Endothelial cell of umbilical vein (primary cell): Measurements from ENCODE around the gene SNU13. TPM values are rescaled to one million over a fixed set of nuclear protein-coding genes. Genes with fewer than 3 reads are reported as not detected.

Experiments
- BruUV-seq: library from RNA; stranded (reverse); fragments of 400-500 nt; replicated peaks from 2 replicates; lab custom pipeline; 2021; lab: Mats Ljungman, UMichigan
- CTCF ChIA-PET: fragments of 300-600, 350-600 bp; sonication (Branson Sonifier 250); formaldehyde crosslinking; loops from one replicate; lab custom pipeline; 2021; ENCODE audit warnings: antibody characterized with exemption, inconsistent platforms; lab: Charles Lee
- POLR2A ChIA-PET: fragments of 300-600, 350-600 bp; sonication (Branson Sonifier 250); formaldehyde crosslinking; loops from one replicate; lab custom pipeline; 2021; ENCODE audit warnings: antibody characterized with exemption, inconsistent platforms; lab: Charles Lee
- DNase-seq: peaks from one replicate; pipeline ENCODE4 v3.0.0-alpha.2; 2011; ENCODE audit warnings: low read depth, low spot score
- FAIRE-seq: peaks from 2 replicates; lab custom pipeline; 2011; peaks lifted over from hg19 to GRCh38; lab: Jason Lieb, UNC
- H2AFZ ChIP-seq: 2 replicates; pipeline ENCODE4 v1.6.0; 2012; ENCODE audit warnings: low read depth, low read length, control low read depth, inconsistent platforms
- H3K27ac ChIP-seq: 2 replicates; pipeline ENCODE4 v1.5.1; 2011; ENCODE audit warnings: low read depth, mild to moderate bottlenecking, control low read depth, low read length, moderate library complexity; ENCODE audit not compliant: insufficient read depth
- H3K27me3 ChIP-seq, 2 experiments: 2 replicates each; pipeline versions ENCODE4 v1.6.0 to v1.6.1; 2011; ENCODE audit warnings: low read length in 2 of 2, mixed read lengths in 1 of 2; ENCODE audit not compliant: control insufficient read depth in 2 of 2, insufficient read depth in 2 of 2
- H3K36me3 ChIP-seq, 2 experiments: 2 replicates in 1 of 2; 3 replicates in 1 of 2; pipeline ENCODE4 v1.5.1; 2011; ENCODE audit warnings: low read length in 2 of 2, mild to moderate bottlenecking in 1 of 2, moderate library complexity in 1 of 2; ENCODE audit not compliant: control insufficient read depth in 2 of 2, insufficient read depth in 2 of 2; ENCODE audit errors: extremely low read depth in 1 of 2
- H3K4me1 ChIP-seq: 3 replicates; pipeline ENCODE4 v1.5.1; 2011; ENCODE audit warnings: mild to moderate bottlenecking, low read length; ENCODE audit not compliant: control insufficient read depth, insufficient read depth; ENCODE audit errors: extremely low read depth
- H3K4me2 ChIP-seq: 2 replicates; pipeline ENCODE4 v1.6.1; 2011; ENCODE audit warnings: low read length, control low read depth, mixed read lengths; ENCODE audit not compliant: insufficient read depth
- H3K4me3 ChIP-seq, 3 experiments: fragments of 200-600 bp in 1 of 3; sonication (generic), shearing (Covaris generic) in 1 of 3; replicated peaks in 1 of 3; 2 replicates each; pipeline ENCODE4 v1.5.1; 2011 to 2016; ENCODE audit warnings: control low read depth in 3 of 3, low read length in 3 of 3, mild to moderate bottlenecking in 2 of 3, inconsistent platforms in 1 of 3, low read depth in 1 of 3, moderate library complexity in 1 of 3; ENCODE audit not compliant: insufficient read depth in 1 of 3
- H3K79me2 ChIP-seq: 2 replicates; pipeline ENCODE4 v1.6.0; 2012; ENCODE audit warnings: low read length, inconsistent platforms; ENCODE audit not compliant: control insufficient read depth, insufficient read depth
- H3K9ac ChIP-seq: replicated peaks from 2 replicates; pipeline ENCODE3; 2011; ENCODE audit warnings: low read length, control low read depth; ENCODE audit not compliant: insufficient read depth; ENCODE audit errors: extremely low read depth
- H3K9me1 ChIP-seq: replicated peaks from 3 replicates; pipeline ENCODE4 v1.6.0; 2011; ENCODE audit warnings: mild to moderate bottlenecking, low read length; ENCODE audit not compliant: control insufficient read depth, insufficient read depth; ENCODE audit errors: extremely low read depth
- H3K9me3 ChIP-seq: replicated peaks from 2 replicates; pipeline ENCODE4 v1.5.1; 2012; ENCODE audit warnings: low read length, inconsistent platforms; ENCODE audit not compliant: control insufficient read depth, insufficient read depth
- H4K20me1 ChIP-seq: replicated peaks from 2 replicates; pipeline ENCODE3; 2011; ENCODE audit warnings: mild to moderate bottlenecking, low read length; ENCODE audit not compliant: control insufficient read depth, insufficient read depth; ENCODE audit errors: extremely low read depth
- CTCF ChIP-seq, 2 donors: IDR thresholded peaks; 1 replicate in 1 of 2; 2 replicates in 1 of 2; pipeline ENCODE4 v1.5.1; 2011; ENCODE audit warnings: low read length in 2 of 2, mild to moderate bottlenecking in 2 of 2, moderate library complexity in 2 of 2, control low read depth in 1 of 2, inconsistent platforms in 1 of 2, low read depth in 1 of 2; ENCODE audit not compliant: insufficient read depth in 1 of 2; ENCODE audit errors: extremely low read depth in 1 of 2
- EZH2 ChIP-seq: IDR thresholded peaks from 2 replicates; pipeline ENCODE4 v1.6.1; 2012; ENCODE audit warnings: borderline replicate concordance, low read depth, mild to moderate bottlenecking, moderate library complexity, low read length, inconsistent platforms; ENCODE audit not compliant: severe bottlenecking
- FOS ChIP-seq: IDR thresholded peaks from 2 replicates; pipeline ENCODE4 v1.6.1; 2011; ENCODE audit warnings: mild to moderate bottlenecking, low read length, moderate library complexity, borderline replicate concordance; ENCODE audit not compliant: insufficient read depth
- GATA2 ChIP-seq: IDR thresholded peaks from 2 replicates; pipeline ENCODE4 v1.7.0; 2011; ENCODE audit warnings: low read depth, mild to moderate bottlenecking, moderate library complexity, mixed read lengths, low read length; ENCODE audit not compliant: insufficient read length, insufficient read depth
- JUN ChIP-seq: IDR thresholded peaks from 2 replicates; pipeline ENCODE4 v1.6.1; 2011; ENCODE audit warnings: borderline replicate concordance, low read depth; ENCODE audit not compliant: insufficient read length, insufficient read depth
- MAX ChIP-seq: IDR thresholded peaks from 2 replicates; pipeline ENCODE4 v1.6.1; 2011; ENCODE audit not compliant: insufficient read depth, insufficient read length
- MYC ChIP-seq: IDR thresholded peaks from one replicate; pipeline ENCODE4 v1.6.1; 2011; ENCODE audit warnings: mild to moderate bottlenecking, low read depth, low read length
- POLR2A ChIP-seq: IDR thresholded peaks from 2 replicates; pipeline ENCODE4 v1.6.1; 2012; ENCODE audit warnings: low read depth, mild to moderate bottlenecking, control low read depth, low read length
- POLR2AphosphoS5 ChIP-seq: IDR thresholded peaks from 2 replicates; pipeline ENCODE4 v1.6.1; 2012; ENCODE audit warnings: low read depth, mild to moderate bottlenecking, control low read depth, low read length, moderate library complexity; ENCODE audit not compliant: insufficient read depth
- dilution Hi-C: fragments of 300-500 bp; cut with MboI; formaldehyde crosslinking; loops from one replicate; pipeline ENCODE4 v1.15.0; 2019; ENCODE audit warnings: low sequenced_read_pairs; ENCODE audit not compliant: extremely low pct_ligation_motif_present
- intact Hi-C: fragments of 100-400 bp; cut with micrococcal nuclease; formaldehyde crosslinking; loops from one replicate; pipeline ENCODE4 v1.10.0; 2022
- polyA plus RNA-seq, 4 experiments: library from polyadenylated mRNA; depleted of rRNA in 3 of 4; stranded (reverse) in 3 of 4; unstranded in 1 of 4; fragments of >200 nt; gene quantifications; 2 replicates each; pipeline versions ENCODE4 v1.2.1 to v1.2.3, GENCODE V29; 2011 to 2012; ENCODE audit warnings: missing spikeins in 1 of 4
- total RNA-seq: library from RNA; stranded (reverse); gene quantifications from 2 replicates; pipeline ENCODE4 v1.2.3, GENCODE V29; 2021

SNU13 gene
- total and polyA plus RNA-seq, 2 donors (not counting 3 experiments of a cell fraction or from before 2014, with no cell fraction given): 138 to 194 TPM

GRCh38 chr22:41658869-41659268 is 29.8 kb downstream of the SNU13 start:
- Histone ChIP-seq H3K27ac (no peak overlapping the region), H3K4me3 (no peak overlapping the region), H3K4me1 (no peaks in the 10 kb centered on the region), H3K36me3 (peaks cover 39 to 44% of the 10 kb centered on the region in 2 experiments), H3K9me3 (no peaks in the 10 kb centered on the region), H3K9me1 (no peaks in the 10 kb centered on the region), H3K79me2 (no peaks in the 10 kb centered on the region), H3K27me3 (no peaks in the 10 kb centered on the region), H2AFZ (no peak overlapping the region), H4K20me1 (no peaks in the 10 kb centered on the region), H3K4me2 (no peak overlapping the region), H3K9ac (no peak overlapping the region)
- DNase-seq: no peak
- CTCF ChIA-PET: interaction anchor here (0.6 kb wide), 1 partner anchor 475 kb away, joined by 3 read pairs; no protein-coding TSS in a partner anchor
- TF ChIP-seq JUN: no peak
- no peak for TF ChIP-seq EZH2
- no peak for TF ChIP-seq CTCF (IDR thresholded peaks at IDR 0.05; ENCODE audit: extremely low read depth in 1 of 2, insufficient read depth in 1 of 2, low read depth in 1 of 2, low read length in 2 of 2)
- TF ChIP-seq GATA2: no peak
- no peak for TF ChIP-seq FOS
- TF ChIP-seq POLR2AphosphoS5: no peak
- TF ChIP-seq MAX: no peak
- no peak for TF ChIP-seq POLR2A
- no peak for TF ChIP-seq MYC
- no TSS peak for BruUV-seq
- intact Hi-C loops (no loop called here), dilution Hi-C loops (no loop called here)
- POLR2A ChIA-PET: no interaction called here
- FAIRE-seq: no peak
